Activated CD4-positive, alpha-beta memory T cell treated with anti-CD3 and anti-CD28 coated beads for 36 hours (primary cell): ENCODE data around the gene ITPR1. TPM values are rescaled to one million over a fixed set of nuclear protein-coding genes. Genes with fewer than 3 reads are reported as not detected.
"Not testable (repeated sequence)": the region's sequence is repeated elsewhere in the genome, so short reads cannot be mapped to it uniquely, and the experiment has no call there.

Source experiments
- CTCF ChIA-PET: fragments of 350-600 bp; sonication (Branson Sonifier 250); formaldehyde crosslinking; loops from one replicate; lab custom pipeline; 2021; ENCODE audit warnings: antibody characterized with exemption, inconsistent platforms; lab: Charles Lee
- POLR2A ChIA-PET: fragments of 350-600 bp; sonication (Branson Sonifier 250); formaldehyde crosslinking; loops from one replicate; lab custom pipeline; 2021; ENCODE audit warnings: antibody characterized with exemption; lab: Charles Lee
- DNase-seq: peaks from one replicate; pipeline ENCODE4 v3.0.0-alpha.2; 2020
- H3K27ac Mint-ChIP-seq: one replicate; pipeline ENCODE4 v1.8.0; 2021; ENCODE audit warnings: mixed read lengths
- H3K27me3 Mint-ChIP-seq: one replicate; pipeline ENCODE4 v1.8.0; 2021; ENCODE audit warnings: mixed read lengths
- H3K36me3 Mint-ChIP-seq: one replicate; pipeline ENCODE4 v1.8.0; 2021; ENCODE audit warnings: mixed read lengths
- H3K4me1 Mint-ChIP-seq: one replicate; pipeline ENCODE4 v1.8.0; 2021; ENCODE audit warnings: low read depth, mixed read lengths
- H3K4me3 Mint-ChIP-seq: one replicate; pipeline ENCODE4 v1.8.0; 2021; ENCODE audit warnings: mild to moderate bottlenecking, mixed read lengths
- H3K9me3 Mint-ChIP-seq: one replicate; pipeline ENCODE4 v1.8.0; 2021; ENCODE audit warnings: mixed read lengths
- intact Hi-C: fragments of 100-400 bp; cut with micrococcal nuclease; formaldehyde crosslinking; loops from one replicate; pipeline ENCODE4 v1.15.1; 2023
- total RNA-seq, 2 experiments: library from RNA; stranded (reverse); gene quantifications; one replicate each; pipeline ENCODE4 v1.2.3, GENCODE V29; 2021

The ITPR1 gene
- total RNA-seq, result 10 to 100 TPM; 49.1 to 53.1 TPM

- intact Hi-C loops, result loop anchor here (1.0 to 10.0 kb wide), 15 partner anchors 11 to 1314 kb away; partner anchors contain the start of genes ARL8B, CRBN, EDEM1 and SETMAR
- POLR2A ChIA-PET, result interaction anchor here (0.6 to 4.2 kb wide), 21 partner anchors 12 to 701 kb away, joined by 3 to 46 read pairs (median 4); partner anchors contain the start of gene SUMF1
- Mint-ChIP-seq H3K4me3 (peak within 1 kb of the TSS; percentile 91), H3K27ac (peak within 1 kb of the TSS; percentile 79), H3K27me3 (peaks cover 5% of the 10 kb centered on the region), H3K36me3 (peaks cover 6% of the 10 kb centered on the region), H3K4me1 (peaks cover 41% of the 10 kb centered on the region), H3K9me3 (no peaks in the 10 kb centered on the region)
- CTCF ChIA-PET, result interaction anchor here (0.8 to 5.4 kb wide), 10 partner anchors 12 to 483 kb away, joined by 3 to 48 read pairs (median 4); partner anchors contain the start of gene SUMF1
- DNase-seq, result peak; percentile 98
These were observed at the start of gene ITPR1 for GRCh38 chr3:4493014-4493940. ITPR1 (plus strand) TSS chr3:4493348; CDS start chr3:4516492, 23,144 bp downstream.

GRCh38 chr3:4447295-4447999 lies 45.7 kb upstream of the ITPR1 start:
- Mint-ChIP-seq H3K36me3 (peaks cover 15% of the 10 kb centered on the region), H3K27ac (no peak overlapping the region), H3K4me3 (no peak overlapping the region), H3K4me1 (no peaks in the 10 kb centered on the region), H3K9me3 (no peaks in the 10 kb centered on the region), H3K27me3 (no peaks in the 10 kb centered on the region)
- ChIA-PET POLR2A (no interaction called here), CTCF (interaction anchor here (1.1 to 1.2 kb wide), 2 partner anchors 97 to 185 kb away, joined by 3 to 7 read pairs; no protein-coding TSS in a partner anchor)
- DNase-seq, result no peak
- intact Hi-C loops, result no loop called here

GRCh38 chr3:4448187-4448586 lies 45.0 kb upstream of the ITPR1 start:
- ChIA-PET POLR2A (no interaction called here), CTCF (interaction anchor here (1.0 to 1.2 kb wide), 3 partner anchors 97 to 186 kb away, joined by 3 to 7 read pairs (median 3); no protein-coding TSS in a partner anchor)
- intact Hi-C loops, result no loop called here
- H3K27ac Mint-ChIP-seq, result no peak overlapping the region
- no peaks in the 10 kb centered on the region for H3K4me1 Mint-ChIP-seq
- no peak overlapping the region for H3K4me3 Mint-ChIP-seq
- no peak for DNase-seq
- H3K36me3 Mint-ChIP-seq, result peaks cover 13% of the 10 kb centered on the region
- no peaks in the 10 kb centered on the region for H3K9me3 Mint-ChIP-seq
- no peaks in the 10 kb centered on the region for H3K27me3 Mint-ChIP-seq

- Mint-ChIP-seq H3K36me3 (peaks cover 12% of the 10 kb centered on the region), H3K27ac (no peak overlapping the region), H3K4me1 (peaks cover 3% of the 10 kb centered on the region), H3K4me3 (no peak overlapping the region), H3K27me3 (no peaks in the 10 kb centered on the region), H3K9me3 (no peaks in the 10 kb centered on the region)
- intact Hi-C loops, result no loop called here
- ChIA-PET CTCF (no interaction called here), POLR2A (no interaction called here)
- DNase-seq, result no peak
These were observed 43.9 kb upstream of the ITPR1 start for GRCh38 chr3:4449043-4449805.

- ChIA-PET POLR2A (no interaction called here), CTCF (no interaction called here)
- H3K4me3 Mint-ChIP-seq, result no peak overlapping the region
- no peaks in the 10 kb centered on the region for H3K9me3 Mint-ChIP-seq
- H3K4me1 Mint-ChIP-seq, result peaks cover 5% of the 10 kb centered on the region
- no peak overlapping the region for H3K27ac Mint-ChIP-seq
- no peaks in the 10 kb centered on the region for H3K27me3 Mint-ChIP-seq
- no peak for DNase-seq
- intact Hi-C loops, result no loop called here
- peaks cover 4% of the 10 kb centered on the region for H3K36me3 Mint-ChIP-seq
These were observed 39.0 kb upstream of the ITPR1 start for GRCh38 chr3:4454142-4454541.

GRCh38 chr3:4456780-4457179 lies 36.4 kb upstream of the ITPR1 start:
- H3K27me3 Mint-ChIP-seq, H3K27ac Mint-ChIP-seq, POLR2A ChIA-PET, H3K4me1 Mint-ChIP-seq, CTCF ChIA-PET, DNase-seq, intact Hi-C loops, H3K36me3 Mint-ChIP-seq, H3K4me3 Mint-ChIP-seq, H3K9me3 Mint-ChIP-seq: not testable (repeated sequence)

GRCh38 chr3:4458961-4459360 lies 34.2 kb upstream of the ITPR1 start:
- H3K4me3 Mint-ChIP-seq, result no peak overlapping the region
- DNase-seq, result no peak
- no peaks in the 10 kb centered on the region for H3K36me3 Mint-ChIP-seq
- peaks cover 6% of the 10 kb centered on the region for H3K4me1 Mint-ChIP-seq
- CTCF ChIA-PET, result no interaction called here
- no peaks in the 10 kb centered on the region for H3K9me3 Mint-ChIP-seq
- POLR2A ChIA-PET, result interaction anchor here (1.1 kb wide), 1 partner anchor 8 kb away, joined by 3 read pairs; the partner anchor contains the start of gene SUMF1
- no peaks in the 10 kb centered on the region for H3K27me3 Mint-ChIP-seq
- H3K27ac Mint-ChIP-seq, result no peak overlapping the region
- intact Hi-C loops, result no loop called here

GRCh38 chr3:4460334-4460733 lies 32.8 kb upstream of the ITPR1 start:
- intact Hi-C loops, result no loop called here
- H3K27me3 Mint-ChIP-seq, result no peaks in the 10 kb centered on the region
- ChIA-PET CTCF (no interaction called here), POLR2A (no interaction called here)
- no peaks in the 10 kb centered on the region for H3K36me3 Mint-ChIP-seq
- no peaks in the 10 kb centered on the region for H3K9me3 Mint-ChIP-seq
- H3K27ac Mint-ChIP-seq, result no peak overlapping the region
- H3K4me3 Mint-ChIP-seq, result no peak overlapping the region
- H3K4me1 Mint-ChIP-seq, result peaks cover 5% of the 10 kb centered on the region
- DNase-seq, result no peak

- no peaks in the 10 kb centered on the region for H3K9me3 Mint-ChIP-seq
- intact Hi-C loops, result no loop called here
- no peak overlapping the region for H3K4me3 Mint-ChIP-seq
- no peak overlapping the region for H3K27ac Mint-ChIP-seq
- ChIA-PET POLR2A (no interaction called here), CTCF (no interaction called here)
- DNase-seq, result no peak
- no peaks in the 10 kb centered on the region for H3K27me3 Mint-ChIP-seq
- peaks cover 11% of the 10 kb centered on the region for H3K4me1 Mint-ChIP-seq
- H3K36me3 Mint-ChIP-seq, result no peaks in the 10 kb centered on the region
These were observed 31.6 kb upstream of the ITPR1 start for GRCh38 chr3:4461468-4462090.

GRCh38 chr3:4462369-4463040 lies 30.6 kb upstream of the ITPR1 start:
- intact Hi-C loops, result no loop called here
- H3K27ac Mint-ChIP-seq, result no peak overlapping the region
- no peaks in the 10 kb centered on the region for H3K27me3 Mint-ChIP-seq
- no peak overlapping the region for H3K4me3 Mint-ChIP-seq
- no peaks in the 10 kb centered on the region for H3K36me3 Mint-ChIP-seq
- POLR2A ChIA-PET, result no interaction called here
- H3K9me3 Mint-ChIP-seq, result no peaks in the 10 kb centered on the region
- no peak for DNase-seq
- CTCF ChIA-PET, result no interaction called here
- H3K4me1 Mint-ChIP-seq, result peaks cover 15% of the 10 kb centered on the region

- no peaks in the 10 kb centered on the region for H3K9me3 Mint-ChIP-seq
- CTCF ChIA-PET, result no interaction called here
- no peaks in the 10 kb centered on the region for H3K36me3 Mint-ChIP-seq
- no peak overlapping the region for H3K27ac Mint-ChIP-seq
- intact Hi-C loops, result no loop called here
- DNase-seq, result no peak
- H3K27me3 Mint-ChIP-seq, result no peaks in the 10 kb centered on the region
- peaks cover 15% of the 10 kb centered on the region for H3K4me1 Mint-ChIP-seq
- POLR2A ChIA-PET, result no interaction called here
- H3K4me3 Mint-ChIP-seq, result no peak overlapping the region
These were observed 28.6 kb upstream of the ITPR1 start for GRCh38 chr3:4464576-4464975.
